ENCODE measurements around the gene SYNE1.

The SYNE1 gene

DNA sequence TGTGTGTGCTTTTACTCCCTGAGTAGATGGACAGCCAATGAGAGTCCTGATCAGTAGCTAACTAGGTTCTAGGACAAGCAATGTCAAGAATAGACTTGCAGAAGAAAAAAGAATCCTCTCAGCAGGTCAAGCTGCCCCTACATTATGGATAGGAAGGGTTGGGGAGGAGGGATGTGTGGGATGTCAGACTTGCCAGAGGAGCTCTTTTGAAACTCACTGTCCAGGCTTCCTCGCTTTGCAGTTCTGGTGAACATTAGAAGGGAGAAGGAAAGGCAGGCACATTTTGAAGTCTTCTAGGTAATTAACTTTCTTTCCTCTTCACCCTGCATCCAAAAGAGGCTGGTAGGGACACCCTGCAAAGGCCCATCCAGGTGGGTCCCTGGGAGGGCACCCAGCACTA, 48.7 kb downstream of the SYNE1 start:
- no peak overlapping the region for H3K4me3 ChIP-seq (ENCODE audit: low read depth, low read length)
- TF ChIP-seq, protein P1, sequence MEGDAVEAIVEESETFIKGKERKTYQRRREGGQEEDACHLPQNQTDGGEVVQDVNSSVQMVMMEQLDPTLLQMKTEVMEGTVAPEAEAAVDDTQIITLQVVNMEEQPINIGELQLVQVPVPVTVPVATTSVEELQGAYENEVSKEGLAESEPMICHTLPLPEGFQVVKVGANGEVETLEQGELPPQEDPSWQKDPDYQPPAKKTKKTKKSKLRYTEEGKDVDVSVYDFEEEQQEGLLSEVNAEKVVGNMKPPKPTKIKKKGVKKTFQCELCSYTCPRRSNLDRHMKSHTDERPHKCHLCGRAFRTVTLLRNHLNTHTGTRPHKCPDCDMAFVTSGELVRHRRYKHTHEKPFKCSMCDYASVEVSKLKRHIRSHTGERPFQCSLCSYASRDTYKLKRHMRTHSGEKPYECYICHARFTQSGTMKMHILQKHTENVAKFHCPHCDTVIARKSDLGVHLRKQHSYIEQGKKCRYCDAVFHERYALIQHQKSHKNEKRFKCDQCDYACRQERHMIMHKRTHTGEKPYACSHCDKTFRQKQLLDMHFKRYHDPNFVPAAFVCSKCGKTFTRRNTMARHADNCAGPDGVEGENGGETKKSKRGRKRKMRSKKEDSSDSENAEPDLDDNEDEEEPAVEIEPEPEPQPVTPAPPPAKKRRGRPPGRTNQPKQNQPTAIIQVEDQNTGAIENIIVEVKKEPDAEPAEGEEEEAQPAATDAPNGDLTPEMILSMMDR (IDR thresholded peaks at IDR 0.05; ENCODE audit: low read depth, low read length), result no peak
- in situ Hi-C loops (cut with HindIII; ENCODE audit: low sequenced_read_pairs), result no loop called here
- DNase-seq (ENCODE audit: low read depth, low spot score), result no peak

DNA sequence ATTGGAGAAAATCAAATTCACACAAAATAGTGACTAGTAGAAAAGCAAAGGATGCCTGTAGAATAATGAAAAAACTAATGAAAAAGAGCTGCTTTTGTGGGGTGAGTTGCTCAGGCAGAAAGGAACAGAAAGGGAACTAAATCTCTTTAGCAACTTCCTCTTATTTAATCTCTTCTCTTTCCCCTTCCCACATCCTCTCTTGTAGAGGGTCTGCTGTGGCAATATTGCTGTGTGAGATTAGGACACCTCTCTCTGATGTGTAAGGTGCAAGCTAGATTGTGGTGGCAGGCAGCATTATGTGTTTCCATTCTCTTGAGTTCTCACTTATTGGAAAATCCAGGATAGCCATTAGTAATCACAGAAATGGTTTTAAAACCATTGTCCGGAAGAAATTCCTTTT, 49.7 kb downstream of the SYNE1 start:
- in situ Hi-C loops (cut with HindIII; ENCODE audit: low sequenced_read_pairs), result no loop called here
- H3K4me3 ChIP-seq (ENCODE audit: low read depth, low read length), result no peak overlapping the region
- TF ChIP-seq, protein P1 (IDR thresholded peaks at IDR 0.05; ENCODE audit: low read depth, low read length), result no peak
- DNase-seq (ENCODE audit: low read depth, low spot score), result no peak

- DNase-seq (ENCODE audit: low read depth, low spot score), result no peak
- in situ Hi-C loops (cut with HindIII; ENCODE audit: low sequenced_read_pairs), result no loop called here
- TF ChIP-seq, protein P1 (IDR thresholded peaks at IDR 0.05; ENCODE audit: low read depth, low read length), result no peak
- no peak overlapping the region for H3K4me3 ChIP-seq (ENCODE audit: low read depth, low read length)
Measured at GRCh38 chr6:152585236-152585635, 51.9 kb downstream of the SYNE1 start.

DNA sequence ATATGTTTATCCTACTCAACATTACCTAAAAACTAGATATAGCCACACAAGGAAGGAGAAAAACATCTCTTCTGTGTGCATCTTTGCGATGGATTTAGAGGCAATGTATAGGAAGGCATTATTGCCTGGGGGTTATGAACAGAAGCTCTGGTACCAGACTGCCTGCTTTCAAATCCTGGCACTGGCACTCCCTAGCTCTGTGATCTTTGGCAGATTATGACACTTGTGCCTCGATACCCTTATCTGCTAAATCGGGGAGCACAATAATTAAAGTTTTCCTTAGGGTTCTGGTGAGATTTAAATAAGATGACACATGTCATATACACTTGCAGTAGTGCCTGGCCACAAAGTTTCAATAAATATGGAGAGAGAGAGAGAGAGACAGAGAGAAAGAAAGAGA, 53.3 kb downstream of the SYNE1 start:
- no peak for DNase-seq (ENCODE audit: low read depth, low spot score)
- no peak overlapping the region for H3K4me3 ChIP-seq (ENCODE audit: low read depth, low read length)
- in situ Hi-C loops (cut with HindIII; ENCODE audit: low sequenced_read_pairs), result no loop called here
- TF ChIP-seq, protein P1 (IDR thresholded peaks at IDR 0.05; ENCODE audit: low read depth, low read length), result no peak

GRCh38 chr6:152576525-152576924, 60.6 kb downstream of the SYNE1 start:
- no peak for DNase-seq (ENCODE audit: low read depth, low spot score)
- TF ChIP-seq, protein P1 (IDR thresholded peaks at IDR 0.05; ENCODE audit: low read depth, low read length), result no peak
- H3K4me3 ChIP-seq (ENCODE audit: low read depth, low read length), result no peak overlapping the region
- in situ Hi-C loops (cut with HindIII; ENCODE audit: low sequenced_read_pairs), result no loop called here

DNA sequence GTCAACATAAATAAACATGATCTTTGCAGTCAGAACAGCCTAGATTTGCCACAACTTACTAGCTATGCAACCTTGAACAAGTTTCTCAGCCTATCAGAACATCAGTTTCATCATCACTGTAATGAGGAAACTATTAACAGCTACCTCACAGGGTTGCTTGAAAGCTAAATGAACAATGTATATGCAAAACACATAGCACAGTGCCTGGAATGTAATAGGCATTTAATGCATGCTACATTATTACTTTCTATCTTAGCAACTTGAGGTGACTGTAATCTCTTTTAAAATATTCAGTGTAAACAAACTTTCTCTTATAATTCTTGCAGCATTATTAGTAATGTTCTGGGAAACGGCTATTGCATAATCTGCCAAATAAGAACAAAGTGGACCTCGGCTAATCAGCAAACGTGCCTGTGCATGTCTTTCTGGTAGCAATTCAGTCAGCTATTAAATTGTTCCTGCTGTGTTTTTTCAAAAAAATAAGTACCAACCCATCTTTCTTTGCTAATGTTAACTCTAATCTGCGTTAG, 61.5 kb downstream of the SYNE1 start:
- in situ Hi-C loops (cut with HindIII; ENCODE audit: low sequenced_read_pairs), result no loop called here
- TF ChIP-seq, protein P1 (IDR thresholded peaks at IDR 0.05; ENCODE audit: low read depth, low read length), result no peak
- no peak overlapping the region for H3K4me3 ChIP-seq (ENCODE audit: low read depth, low read length)
- peak; percentile 16 for DNase-seq (ENCODE audit: low read depth, low spot score)

DNA sequence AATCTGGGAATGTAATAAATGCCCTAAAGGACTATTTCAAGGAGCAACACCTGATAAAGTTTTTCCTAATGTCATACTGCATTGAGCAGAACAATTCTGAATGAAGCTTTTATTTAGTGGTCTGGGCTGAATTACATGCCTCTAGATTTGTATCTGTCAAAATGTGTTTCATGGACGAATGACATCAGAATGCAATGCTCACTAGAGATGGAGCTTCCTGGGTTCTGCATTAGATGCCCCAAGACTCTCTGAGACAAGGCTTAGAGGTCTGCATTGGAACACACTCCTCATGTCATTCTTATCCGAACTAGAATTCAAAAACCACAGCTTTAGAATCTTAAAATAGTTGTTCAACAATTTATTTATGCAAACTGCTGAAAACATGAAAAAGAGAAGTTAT, 62.0 kb downstream of the SYNE1 start:
- no peak overlapping the region for H3K4me3 ChIP-seq (ENCODE audit: low read depth, low read length)
- no peak for DNase-seq (ENCODE audit: low read depth, low spot score)
- TF ChIP-seq, protein P1 (IDR thresholded peaks at IDR 0.05; ENCODE audit: low read depth, low read length), result no peak
- in situ Hi-C loops (cut with HindIII; ENCODE audit: low sequenced_read_pairs), result no loop called here

Data from astrocyte of the spinal cord (primary cell).